ENCODE results near the gene SLC35G2. TPM values are rescaled to one million over a fixed set of nuclear protein-coding genes. Genes with fewer than 3 reads are reported as not detected.

SLC35G2 gene
- total RNA-seq (2.7 TPM), polyA plus RNA-seq (ENCODE audit: insufficient read depth in 1 of 8, insufficient read length in 8 of 8, low replicate concordance in 1 of 8) (1 to 10 TPM; 1.5 to 2.9 (median 2.2) TPM)
- long read RNA-seq, donor 1, result 0 reads
- long read RNA-seq, donor 2, result 0 reads
- long read RNA-seq, donor 3, partial matches to known transcripts, result 8 of 8 reads
- long read RNA-seq, donor 3, other reads (novel, unspliced or antisense), result 0 of 8 reads
- long read RNA-seq, donor 4, result 0 reads
- long read RNA-seq, donor 5, partial matches to known transcripts, result 0 of 8 reads
- long read RNA-seq, donor 5, other reads (novel, unspliced or antisense), result 6 of 8 reads
- long read RNA-seq, donor 6, partial matches to known transcripts, result 6 of 8 reads
- long read RNA-seq, donor 6, other reads (novel, unspliced or antisense), result 0 of 8 reads
- long read RNA-seq, donor 7, result 0 reads
- long read RNA-seq, donor 8, result 0 reads
- long read RNA-seq, donor 9, partial matches to known transcripts, result 0 of 2 reads
- long read RNA-seq, donor 9, other reads (novel, unspliced or antisense), result 0 of 2 reads
- long read RNA-seq, donor 10, partial matches to known transcripts, result 0 of 1 reads
- long read RNA-seq, donor 10, other reads (novel, unspliced or antisense), result 0 of 1 reads
- long read RNA-seq, donor 11, partial matches to known transcripts, result 0 of 1 reads
- long read RNA-seq, donor 11, other reads (novel, unspliced or antisense), result 0 of 1 reads

- Histone ChIP-seq H3K27ac (ENCODE audit: low read length) (peak within 1 kb of the TSS; percentile 55), H3K4me3 (ENCODE audit: low read length) (peak within 1 kb of the TSS; percentile 67), H3K27me3 (ENCODE audit: control insufficient read depth, insufficient read depth, low read length) (peaks cover 24% of the 10 kb centered on the region), H3K4me1 (ENCODE audit: control insufficient read depth, insufficient read depth, low read length) (peaks cover 17% of the 10 kb centered on the region), H3K36me3 (ENCODE audit: control insufficient read depth, insufficient read depth, low read length) (no peaks in the 10 kb centered on the region), H3K9me3 (replicated peaks; ENCODE audit: control insufficient read depth, low read depth, low read length) (peaks cover 3% of the 10 kb centered on the region)
- peak; percentile 65 for DNase-seq
- under 1% methylated on average over 58 of the region's 60 CpGs for WGBS (ENCODE audit: insufficient coverage)
These were observed at the start of gene SLC35G2 for GRCh38 chr3:136818769-136819391. SLC35G2 (plus strand) TSS chr3:136819126; CDS start chr3:136854461, 35,335 bp downstream.

GRCh38 chr3:136772709-136773108 is 46.2 kb upstream of the SLC35G2 start:
- H3K27me3 ChIP-seq (ENCODE audit: control insufficient read depth, insufficient read depth, low read length), result no peaks in the 10 kb centered on the region
- no peak overlapping the region for H3K27ac ChIP-seq (ENCODE audit: low read length)
- WGBS (ENCODE audit: insufficient coverage), result 60% methylated on average over 1 of the region's 1 CpG

GRCh38 chr3:136778865-136779264 is 40.1 kb upstream of the SLC35G2 start:
- Histone ChIP-seq H3K27me3 (ENCODE audit: control insufficient read depth, insufficient read depth, low read length) (no peaks in the 10 kb centered on the region), H3K9me3 (replicated peaks; ENCODE audit: control insufficient read depth, low read depth, low read length) (no peaks in the 10 kb centered on the region), H3K4me3 (ENCODE audit: low read length) (no peak overlapping the region), H3K27ac (ENCODE audit: low read length) (no peak overlapping the region), H3K36me3 (ENCODE audit: control insufficient read depth, insufficient read depth, low read length) (no peaks in the 10 kb centered on the region), H3K4me1 (ENCODE audit: control insufficient read depth, insufficient read depth, low read length) (peaks cover 4% of the 10 kb centered on the region)
- no peak for DNase-seq
- 69% methylated on average over 4 of the region's 4 CpGs for WGBS (ENCODE audit: insufficient coverage)

More at GRCh38 chr3:136772709-136773108, 46.2 kb upstream of the SLC35G2 start:
- no peaks in the 10 kb centered on the region for H3K9me3 ChIP-seq (replicated peaks; ENCODE audit: control insufficient read depth, low read depth, low read length)
- H3K4me3 ChIP-seq (ENCODE audit: low read length), result no peak overlapping the region
- H3K36me3 ChIP-seq (ENCODE audit: control insufficient read depth, insufficient read depth, low read length), result no peaks in the 10 kb centered on the region
- no peaks in the 10 kb centered on the region for H3K4me1 ChIP-seq (ENCODE audit: control insufficient read depth, insufficient read depth, low read length)
- DNase-seq, result no peak

- no peak overlapping the region for H3K4me3 ChIP-seq (ENCODE audit: low read length)
- 66% methylated on average over 4 of the region's 4 CpGs for WGBS (ENCODE audit: insufficient coverage)
- DNase-seq, result no peak
- peaks cover 4% of the 10 kb centered on the region for H3K4me1 ChIP-seq (ENCODE audit: control insufficient read depth, insufficient read depth, low read length)
- no peak overlapping the region for H3K27ac ChIP-seq (ENCODE audit: low read length)
- no peaks in the 10 kb centered on the region for H3K36me3 ChIP-seq (ENCODE audit: control insufficient read depth, insufficient read depth, low read length)
- H3K27me3 ChIP-seq (ENCODE audit: control insufficient read depth, insufficient read depth, low read length), result no peaks in the 10 kb centered on the region
- H3K9me3 ChIP-seq (replicated peaks; ENCODE audit: control insufficient read depth, low read depth, low read length), result no peaks in the 10 kb centered on the region
These were observed 38.2 kb upstream of the SLC35G2 start for GRCh38 chr3:136780741-136781140.

GRCh38 chr3:136783708-136784191 is 35.2 kb upstream of the SLC35G2 start:
- Histone ChIP-seq H3K9me3 (replicated peaks; ENCODE audit: control insufficient read depth, low read depth, low read length) (no peaks in the 10 kb centered on the region), H3K27me3 (ENCODE audit: control insufficient read depth, insufficient read depth, low read length) (no peaks in the 10 kb centered on the region), H3K4me3 (ENCODE audit: low read length) (no peak overlapping the region), H3K36me3 (ENCODE audit: control insufficient read depth, insufficient read depth, low read length) (no peaks in the 10 kb centered on the region), H3K27ac (ENCODE audit: low read length) (no peak overlapping the region), H3K4me1 (ENCODE audit: control insufficient read depth, insufficient read depth, low read length) (peaks cover 8% of the 10 kb centered on the region)
- peak; percentile 17 for DNase-seq
- 82% methylated on average over 3 of the region's 5 CpGs for WGBS (ENCODE audit: insufficient coverage)

GRCh38 chr3:136787349-136787748 is 31.6 kb upstream of the SLC35G2 start:
- no peaks in the 10 kb centered on the region for H3K9me3 ChIP-seq (replicated peaks; ENCODE audit: control insufficient read depth, low read depth, low read length)

GRCh38 chr3:136788154-136788553 is 30.8 kb upstream of the SLC35G2 start:
- H3K27me3 ChIP-seq (ENCODE audit: control insufficient read depth, insufficient read depth, low read length), result no peaks in the 10 kb centered on the region
- H3K4me3 ChIP-seq (ENCODE audit: low read length), result no peak overlapping the region
- peaks cover 8% of the 10 kb centered on the region for H3K4me1 ChIP-seq (ENCODE audit: control insufficient read depth, insufficient read depth, low read length)
- 78% methylated on average over 1 of the region's 1 CpG for WGBS (ENCODE audit: insufficient coverage)
- DNase-seq, result no peak
- no peaks in the 10 kb centered on the region for H3K9me3 ChIP-seq (replicated peaks; ENCODE audit: control insufficient read depth, low read depth, low read length)
- H3K27ac ChIP-seq (ENCODE audit: low read length), result no peak overlapping the region
- no peaks in the 10 kb centered on the region for H3K36me3 ChIP-seq (ENCODE audit: control insufficient read depth, insufficient read depth, low read length)

More at GRCh38 chr3:136787349-136787748, 31.6 kb upstream of the SLC35G2 start:
- Histone ChIP-seq H3K36me3 (ENCODE audit: control insufficient read depth, insufficient read depth, low read length) (no peaks in the 10 kb centered on the region), H3K27ac (ENCODE audit: low read length) (no peak overlapping the region), H3K4me1 (ENCODE audit: control insufficient read depth, insufficient read depth, low read length) (peaks cover 8% of the 10 kb centered on the region), H3K27me3 (ENCODE audit: control insufficient read depth, insufficient read depth, low read length) (no peaks in the 10 kb centered on the region), H3K4me3 (ENCODE audit: low read length) (no peak overlapping the region)
- no CpG with 5 or more reads among the region's 2 CpGs for WGBS (ENCODE audit: insufficient coverage)
- DNase-seq, result peak; percentile 30

GRCh38 chr3:136789976-136790375 is 28.9 kb upstream of the SLC35G2 start:
- Histone ChIP-seq H3K27me3 (ENCODE audit: control insufficient read depth, insufficient read depth, low read length) (no peaks in the 10 kb centered on the region), H3K4me1 (ENCODE audit: control insufficient read depth, insufficient read depth, low read length) (peaks cover 5% of the 10 kb centered on the region), H3K27ac (ENCODE audit: low read length) (no peak overlapping the region), H3K9me3 (replicated peaks; ENCODE audit: control insufficient read depth, low read depth, low read length) (no peaks in the 10 kb centered on the region), H3K4me3 (ENCODE audit: low read length) (no peak overlapping the region), H3K36me3 (ENCODE audit: control insufficient read depth, insufficient read depth, low read length) (no peaks in the 10 kb centered on the region)
- WGBS (ENCODE audit: insufficient coverage), result no CpG with 5 or more reads among the region's 1 CpG
- no peak for DNase-seq

- 34% methylated on average over 3 of the region's 3 CpGs for WGBS (ENCODE audit: insufficient coverage)
- no peak for DNase-seq
- no peak overlapping the region for H3K4me3 ChIP-seq (ENCODE audit: low read length)
- H3K4me1 ChIP-seq (ENCODE audit: control insufficient read depth, insufficient read depth, low read length), result peaks cover 5% of the 10 kb centered on the region
- H3K27me3 ChIP-seq (ENCODE audit: control insufficient read depth, insufficient read depth, low read length), result no peaks in the 10 kb centered on the region
- no peak overlapping the region for H3K27ac ChIP-seq (ENCODE audit: low read length)
- H3K36me3 ChIP-seq (ENCODE audit: control insufficient read depth, insufficient read depth, low read length), result no peaks in the 10 kb centered on the region
- H3K9me3 ChIP-seq (replicated peaks; ENCODE audit: control insufficient read depth, low read depth, low read length), result no peaks in the 10 kb centered on the region
These were observed 28.1 kb upstream of the SLC35G2 start for GRCh38 chr3:136790786-136791185.

Data from muscle of leg (tissue), 16 donors.